PFSK-1 (cell line): Measurements from ENCODE around the gene FOXA2.

Experiments
- FOXP2 ChIP-seq: optimal IDR thresholded peaks from 2 replicates; pipeline ENCODE3; 2011; ENCODE audit warnings: borderline replicate concordance, control low read depth, inconsistent platforms; ENCODE audit not compliant: insufficient read depth; ENCODE audit errors: extremely low read length, extremely low read depth
- POLR2AphosphoS5 ChIP-seq: IDR thresholded peaks from 2 replicates; pipeline ENCODE4 v1.6.1; 2012; ENCODE audit warnings: low read depth, mild to moderate bottlenecking, control low read depth, low read length, moderate library complexity
- REST ChIP-seq, 2 experiments: IDR thresholded peaks; 2 replicates each; pipeline versions ENCODE4 v1.6.1 to v1.8.0; 2011 to 2012; ENCODE audit warnings: low read depth in 2 of 2, low read length in 2 of 2, control low read depth in 1 of 2, inconsistent platforms in 1 of 2, mild to moderate bottlenecking in 1 of 2, moderate library complexity in 1 of 2; ENCODE audit not compliant: insufficient read depth in 1 of 2
- SIN3A ChIP-seq: IDR thresholded peaks from 2 replicates; pipeline ENCODE4 v1.6.1; 2012; ENCODE audit warnings: mild to moderate bottlenecking, low read length, moderate library complexity, borderline replicate concordance; ENCODE audit not compliant: insufficient read depth
- TAF1 ChIP-seq: IDR thresholded peaks from 2 replicates; pipeline ENCODE4 v1.6.1; 2012; ENCODE audit warnings: low read length, control low read depth, borderline replicate concordance; ENCODE audit not compliant: insufficient read depth

The FOXA2 gene

DNA sequence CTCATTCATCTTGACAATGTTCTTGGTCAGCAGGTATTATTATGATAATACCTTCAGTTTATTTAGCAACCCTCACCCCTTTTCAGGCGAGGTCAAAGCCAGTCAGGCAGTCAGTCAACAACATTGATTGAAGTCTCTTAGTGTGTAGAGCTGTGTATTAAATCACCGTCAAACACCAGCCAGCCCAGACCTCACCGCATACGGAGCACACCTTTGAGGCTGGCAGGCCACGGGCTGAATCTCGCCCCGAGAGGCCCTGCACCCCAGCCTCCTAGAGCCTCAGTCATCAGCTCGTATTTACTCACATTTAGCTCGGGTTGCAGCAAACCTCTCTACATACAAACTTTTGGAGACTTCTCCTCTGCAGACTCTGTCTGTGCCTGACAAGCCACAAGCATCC, 36.0 kb upstream of the FOXA2 start:
- no peak for TF ChIP-seq REST (IDR thresholded peaks at IDR 0.05; ENCODE audit: insufficient read depth in 1 of 2, low read depth in 2 of 2, low read length in 2 of 2)
- TF ChIP-seq TAF1 = no peak
- no peak for TF ChIP-seq FOXP2
- TF ChIP-seq SIN3A = no peak
- TF ChIP-seq POLR2AphosphoS5 = no peak

GRCh38 chr20:22619806-22620205, 35.4 kb upstream of the FOXA2 start:
- TF ChIP-seq REST (IDR thresholded peaks at IDR 0.05; ENCODE audit: insufficient read depth in 1 of 2, low read depth in 2 of 2, low read length in 2 of 2) (no peak), SIN3A (no peak), TAF1 (no peak), POLR2AphosphoS5 (no peak)

DNA sequence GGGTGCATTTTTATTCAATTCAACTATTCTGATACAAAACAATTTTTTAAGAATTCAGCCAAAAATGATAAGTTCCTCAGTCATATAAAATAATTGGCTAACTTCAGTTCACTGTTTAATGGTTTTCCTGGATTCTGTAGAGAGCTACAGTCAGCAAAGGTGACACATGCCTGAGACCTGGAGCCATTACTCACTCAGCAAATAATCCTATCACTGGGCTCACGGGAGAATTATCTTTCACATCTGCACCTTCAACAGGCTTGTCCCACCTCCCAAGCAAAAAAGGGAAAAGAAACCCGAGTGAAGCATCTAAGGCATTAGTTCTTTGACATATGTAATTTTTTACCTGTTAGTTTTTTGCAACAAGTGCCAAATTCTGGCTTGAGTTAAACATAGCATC, 34.9 kb upstream of the FOXA2 start:
- TF ChIP-seq TAF1 (no peak), FOXP2 (no peak), POLR2AphosphoS5 (no peak), SIN3A (no peak), REST (IDR thresholded peaks at IDR 0.05; ENCODE audit: insufficient read depth in 1 of 2, low read depth in 2 of 2, low read length in 2 of 2) (no peak)

GRCh38 chr20:22617160-22617559, 32.8 kb upstream of the FOXA2 start:
- TF ChIP-seq TAF1 (no peak), FOXP2 (no peak), SIN3A (no peak), POLR2AphosphoS5 (no peak), REST (IDR thresholded peaks at IDR 0.05; ENCODE audit: insufficient read depth in 1 of 2, low read depth in 2 of 2, low read length in 2 of 2) (no peak)

- no peak for TF ChIP-seq SIN3A
- TF ChIP-seq TAF1 = no peak
- no peak for TF ChIP-seq FOXP2
- no peak for TF ChIP-seq POLR2AphosphoS5
- no peak for TF ChIP-seq REST (IDR thresholded peaks at IDR 0.05; ENCODE audit: insufficient read depth in 1 of 2, low read depth in 2 of 2, low read length in 2 of 2)
Observed at GRCh38 chr20:22616551-22616950, 32.2 kb upstream of the FOXA2 start.
